Subcutaneous abdominal adipose tissue (tissue), 5 donors: ENCODE results near the gene PARD3.

Source experiments
- H3K27ac ChIP-seq: one replicate; pipeline ENCODE4 v1.7.0; 2013; ENCODE audit warnings: low read depth, mild to moderate bottlenecking, inconsistent platforms, low read length, moderate library complexity
- H3K27me3 ChIP-seq, 5 donors: one replicate each; pipeline ENCODE4 v1.7.0; 2013; ENCODE audit warnings: low read length in 5 of 5, inconsistent platforms in 1 of 5; ENCODE audit not compliant: control insufficient read depth in 5 of 5, insufficient read depth in 4 of 5
- H3K36me3 ChIP-seq, 5 donors: one replicate each; pipeline ENCODE4 v1.7.0; 2013; ENCODE audit warnings: low read length in 5 of 5; ENCODE audit not compliant: control insufficient read depth in 5 of 5, insufficient read depth in 5 of 5
- H3K4me1 ChIP-seq, 5 donors: one replicate each; pipeline ENCODE4 v1.7.0; 2013; ENCODE audit warnings: low read length in 5 of 5, mild to moderate bottlenecking in 3 of 5, moderate library complexity in 1 of 5; ENCODE audit not compliant: control insufficient read depth in 5 of 5, insufficient read depth in 5 of 5
- H3K4me3 ChIP-seq, 5 donors: one replicate each; pipeline ENCODE4 v1.7.0; 2013; ENCODE audit warnings: low read length in 5 of 5, low read depth in 1 of 5
- H3K9ac ChIP-seq, 5 donors: one replicate each; pipeline ENCODE4 v1.7.0; 2013; ENCODE audit warnings: low read length in 5 of 5, mild to moderate bottlenecking in 4 of 5, moderate library complexity in 3 of 5
- H3K9me3 ChIP-seq, 5 donors: one replicate each; pipeline ENCODE4 v1.7.0; 2013; ENCODE audit warnings: low read length in 5 of 5; ENCODE audit not compliant: control insufficient read depth in 5 of 5
- donor health status: healthy.
- donor health status: healthy.
- donor health status: healthy.
- donor health status: healthy.
- donor health status: healthy.

Gene PARD3

DNA sequence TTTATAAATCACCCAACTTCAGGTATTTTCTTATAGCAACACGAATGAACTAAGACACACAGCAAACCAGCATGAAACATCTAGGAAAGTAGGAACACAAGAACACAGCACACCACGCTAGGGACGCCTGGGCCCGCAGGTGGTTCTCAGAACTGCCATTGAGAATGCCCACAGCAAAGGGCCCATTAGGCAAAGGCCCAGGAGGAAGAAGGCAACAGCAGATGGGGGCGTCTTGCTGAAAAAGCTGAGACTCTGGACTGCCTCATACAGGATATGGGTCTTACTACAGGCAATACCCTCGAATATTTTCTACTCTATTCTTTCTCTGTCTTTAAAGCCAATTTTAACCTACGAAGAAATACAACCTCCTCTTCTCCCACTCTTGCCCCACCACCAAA is 77.3 kb downstream of the PARD3 start:
- Histone ChIP-seq H3K9ac (no peak overlapping the region), H3K27me3 (no peaks in the 10 kb centered on the region), H3K27ac (no peak overlapping the region), H3K4me3 (no peak overlapping the region), H3K36me3 (no peaks in the 10 kb centered on the region), H3K9me3 (no peaks in the 10 kb centered on the region), H3K4me1 (peaks cover 6 to 19% (median 11%) of the 10 kb centered on the region in 5 donors)

DNA sequence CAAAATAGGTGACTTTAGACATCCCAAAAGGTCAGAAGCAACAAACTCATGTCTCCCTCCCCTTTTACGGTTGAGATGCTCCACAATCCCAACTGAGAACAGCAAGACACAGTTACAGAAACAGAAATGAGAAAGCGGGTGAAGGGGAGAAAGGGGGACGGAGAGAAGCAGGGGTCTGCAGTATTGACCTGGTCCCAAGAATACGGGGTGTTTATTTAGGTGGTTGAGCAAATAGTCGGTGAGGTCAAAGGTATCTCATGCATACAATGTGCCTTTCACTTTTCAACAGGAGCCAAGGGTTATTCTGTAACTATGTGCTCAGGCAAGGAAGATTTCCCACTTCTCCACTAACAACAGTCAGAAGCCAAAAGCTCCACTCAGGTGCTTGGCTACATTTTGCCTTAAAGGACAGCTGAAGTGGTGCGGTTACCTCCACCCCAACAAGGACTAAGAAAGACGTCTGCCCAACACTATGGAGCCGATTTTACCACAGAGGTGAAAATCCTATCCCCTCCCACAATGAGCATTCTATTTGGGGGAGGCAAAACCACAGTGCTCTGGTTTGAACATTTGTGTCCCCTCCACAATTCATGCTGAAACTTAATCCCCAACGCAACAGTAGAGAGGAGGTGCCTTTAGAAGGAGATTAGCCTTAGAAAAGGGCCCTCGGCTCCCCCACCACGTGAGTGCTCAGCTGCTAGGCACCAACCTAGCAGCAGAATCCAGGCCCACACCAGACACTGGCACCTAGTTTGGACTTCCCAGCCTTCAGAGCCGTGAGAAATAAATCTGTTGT is 77.9 kb downstream of the PARD3 start:
- H3K4me1 ChIP-seq, result peaks cover 6 to 19% (median 11%) of the 10 kb centered on the region in 5 donors
- no peak overlapping the region for H3K4me3 ChIP-seq
- H3K27ac ChIP-seq, result no peak overlapping the region

DNA sequence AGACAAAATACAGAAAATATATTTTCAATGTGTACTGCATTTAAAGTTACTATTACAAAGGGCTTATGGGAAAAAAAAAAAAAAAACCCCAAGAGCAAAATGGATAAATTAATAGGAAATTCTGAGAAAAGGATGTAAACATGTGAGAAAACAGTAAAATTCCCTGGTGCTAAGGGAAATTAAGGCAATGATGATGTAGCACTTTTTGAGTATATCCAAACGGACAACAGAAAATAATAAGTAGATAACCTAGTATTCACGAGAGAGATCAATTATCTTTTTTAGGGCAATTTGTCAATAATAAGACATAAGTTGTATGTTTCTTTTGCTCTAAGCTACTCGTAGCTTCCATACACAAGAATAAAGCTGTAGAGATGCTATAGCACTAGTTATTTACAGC is 80.2 kb downstream of the PARD3 start:
- H3K27ac ChIP-seq, result no peak overlapping the region
- no peaks in the 10 kb centered on the region for H3K27me3 ChIP-seq
- peaks cover 3 to 19% (median 7%) of the 10 kb centered on the region in 5 donors for H3K4me1 ChIP-seq
- no peak overlapping the region for H3K9ac ChIP-seq
- H3K36me3 ChIP-seq, result no peaks in the 10 kb centered on the region
- H3K4me3 ChIP-seq, result no peak overlapping the region
- no peaks in the 10 kb centered on the region for H3K9me3 ChIP-seq

More for the DNA sequence above, 77.9 kb downstream of the PARD3 start:
- H3K27me3 ChIP-seq, result no peaks in the 10 kb centered on the region
- H3K36me3 ChIP-seq, result no peaks in the 10 kb centered on the region
- H3K9ac ChIP-seq, result no peak overlapping the region
- no peaks in the 10 kb centered on the region for H3K9me3 ChIP-seq

DNA sequence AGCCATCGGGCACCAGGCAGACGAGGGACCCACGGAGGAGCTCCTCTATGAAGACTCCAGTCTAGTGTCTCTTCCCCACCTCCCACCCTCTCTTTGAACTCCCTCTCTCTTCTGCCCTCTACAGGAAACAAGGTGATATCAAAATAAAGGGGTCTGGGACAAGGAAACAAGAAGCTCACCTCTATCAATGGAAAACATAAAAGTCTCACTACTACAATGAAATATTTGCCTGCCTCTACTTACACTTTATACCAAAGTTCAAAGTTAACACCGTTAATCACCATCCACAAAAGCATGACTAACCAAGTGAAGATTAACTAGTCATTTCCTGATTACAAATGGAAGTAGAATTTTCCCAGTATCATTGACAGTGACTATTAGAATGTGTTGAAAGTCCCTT is 82.2 kb downstream of the PARD3 start:
- Histone ChIP-seq H3K9ac (no peak overlapping the region), H3K9me3 (no peaks in the 10 kb centered on the region), H3K36me3 (no peaks in the 10 kb centered on the region), H3K4me1 (peaks cover 0 to 13% (median 0%) of the 10 kb centered on the region in 5 donors), H3K27ac (no peak overlapping the region), H3K4me3 (no peak overlapping the region), H3K27me3 (no peaks in the 10 kb centered on the region)

DNA sequence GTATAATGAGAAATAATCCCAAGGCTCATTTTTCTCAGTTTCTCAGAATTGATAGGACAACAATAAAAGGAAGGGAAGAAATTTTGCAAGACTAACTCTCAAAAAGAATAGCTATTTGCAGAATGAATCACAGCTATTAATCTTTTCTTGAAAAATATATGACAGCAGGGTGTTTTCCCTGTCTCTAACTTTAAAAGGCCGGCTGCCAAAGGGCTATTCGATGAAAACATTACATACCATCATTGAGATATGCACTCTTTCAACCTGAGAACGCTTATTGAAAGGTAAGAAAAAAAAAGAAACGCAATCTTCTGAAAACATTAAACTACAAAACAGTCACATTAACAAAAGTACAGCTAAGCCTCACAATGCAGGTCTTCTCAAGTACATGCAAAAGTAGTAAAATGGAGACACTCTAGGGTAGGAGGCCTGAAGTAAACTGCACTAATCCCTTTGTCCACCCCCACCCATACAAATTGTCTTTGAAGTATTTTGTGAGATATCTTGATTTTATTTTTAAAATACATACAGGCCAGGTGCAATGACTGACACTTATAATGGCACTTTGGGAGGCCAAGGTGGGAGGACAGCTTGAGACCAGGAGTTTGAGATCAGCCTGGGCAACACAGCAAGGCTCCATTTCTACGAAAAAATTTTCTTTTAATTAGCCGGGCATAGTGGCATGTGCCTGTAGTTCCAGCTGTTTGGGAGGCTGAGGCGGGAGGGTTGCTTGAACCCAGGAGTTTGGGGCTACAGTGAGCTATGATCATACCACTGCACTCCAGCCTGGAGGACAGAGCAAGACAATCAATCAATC is 83.0 kb downstream of the PARD3 start:
- Histone ChIP-seq H3K9me3 (no peaks in the 10 kb centered on the region), H3K9ac (no peak overlapping the region), H3K4me3 (no peak overlapping the region), H3K36me3 (no peaks in the 10 kb centered on the region), H3K27ac (no peak overlapping the region), H3K4me1 (peaks cover 0 to 20% (median 0%) of the 10 kb centered on the region in 5 donors), H3K27me3 (no peaks in the 10 kb centered on the region)

DNA sequence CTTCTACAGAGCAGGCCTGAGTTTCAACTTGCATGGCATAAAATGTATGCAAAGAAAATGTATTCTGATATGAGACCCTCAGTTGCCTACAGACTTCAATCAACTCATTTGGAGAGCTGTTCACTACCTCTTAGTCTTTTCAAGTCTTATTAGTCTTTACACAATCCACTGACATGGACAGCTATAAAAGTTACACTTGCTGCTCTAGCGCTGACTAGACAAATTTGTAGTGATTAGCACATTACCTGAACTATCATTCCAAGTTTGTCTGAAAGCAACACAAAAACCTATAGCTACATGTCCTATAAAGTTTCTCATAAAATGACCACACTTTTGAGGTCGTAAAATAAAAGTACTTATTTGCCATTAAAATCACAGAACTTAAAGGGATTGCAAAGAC is 83.9 kb downstream of the PARD3 start:
- no peak overlapping the region for H3K9ac ChIP-seq
- H3K4me3 ChIP-seq, result no peak overlapping the region
- no peak overlapping the region for H3K27ac ChIP-seq
- no peaks in the 10 kb centered on the region for H3K9me3 ChIP-seq
- no peaks in the 10 kb centered on the region for H3K27me3 ChIP-seq
- no peaks in the 10 kb centered on the region for H3K36me3 ChIP-seq
- H3K4me1 ChIP-seq, result peaks cover 0 to 20% (median 0%) of the 10 kb centered on the region in 5 donors

DNA sequence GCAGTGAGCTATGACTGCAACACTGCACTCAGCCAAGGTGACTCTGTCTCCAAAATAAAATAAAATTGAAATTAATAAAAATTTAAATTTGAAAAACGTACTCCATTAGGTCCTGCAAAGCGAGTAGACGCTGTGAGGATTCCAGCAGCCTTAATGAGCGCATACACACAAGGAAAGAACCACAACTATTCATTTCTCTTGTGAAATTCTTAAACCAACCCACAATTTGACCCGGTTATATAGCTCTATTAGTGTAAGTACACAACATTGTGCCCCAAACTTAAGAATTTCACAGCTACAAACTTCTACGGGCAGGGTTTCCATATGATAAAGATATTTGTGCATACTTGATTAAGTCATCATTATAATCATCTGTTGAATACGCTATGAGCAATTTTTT is 84.4 kb downstream of the PARD3 start:
- no peak overlapping the region for H3K27ac ChIP-seq
- no peak overlapping the region for H3K4me3 ChIP-seq
- no peaks in the 10 kb centered on the region for H3K27me3 ChIP-seq

DNA sequence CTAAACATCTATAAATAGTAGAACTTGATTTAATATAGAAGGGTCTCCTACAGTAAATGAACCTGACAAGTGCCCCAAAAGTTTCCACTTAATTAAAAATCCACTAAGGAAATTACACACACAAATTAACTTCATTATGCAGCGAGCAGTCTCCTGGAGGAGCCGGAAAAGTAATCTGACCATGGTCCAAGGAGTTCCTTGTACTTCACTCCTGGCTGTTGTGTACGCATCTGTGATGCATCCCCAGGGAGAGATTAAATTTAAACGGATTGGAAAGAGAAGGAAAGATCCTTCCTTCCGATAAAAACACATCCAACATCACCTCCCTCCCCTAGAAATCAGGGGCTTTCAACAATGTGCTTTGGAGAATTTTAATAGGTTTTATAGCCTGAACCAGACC is 85.5 kb downstream of the PARD3 start:
- Histone ChIP-seq H3K9me3 (no peaks in the 10 kb centered on the region), H3K27ac (no peak overlapping the region), H3K27me3 (no peaks in the 10 kb centered on the region), H3K9ac (no peak overlapping the region), H3K36me3 (no peaks in the 10 kb centered on the region), H3K4me3 (no peak overlapping the region), H3K4me1 (peaks cover 0 to 14% (median 0%) of the 10 kb centered on the region in 5 donors)

More for the DNA sequence above, 84.4 kb downstream of the PARD3 start:
- Histone ChIP-seq H3K9ac (no peak overlapping the region), H3K36me3 (no peaks in the 10 kb centered on the region), H3K9me3 (no peaks in the 10 kb centered on the region), H3K4me1 (peaks cover 0 to 20% (median 0%) of the 10 kb centered on the region in 5 donors)

DNA sequence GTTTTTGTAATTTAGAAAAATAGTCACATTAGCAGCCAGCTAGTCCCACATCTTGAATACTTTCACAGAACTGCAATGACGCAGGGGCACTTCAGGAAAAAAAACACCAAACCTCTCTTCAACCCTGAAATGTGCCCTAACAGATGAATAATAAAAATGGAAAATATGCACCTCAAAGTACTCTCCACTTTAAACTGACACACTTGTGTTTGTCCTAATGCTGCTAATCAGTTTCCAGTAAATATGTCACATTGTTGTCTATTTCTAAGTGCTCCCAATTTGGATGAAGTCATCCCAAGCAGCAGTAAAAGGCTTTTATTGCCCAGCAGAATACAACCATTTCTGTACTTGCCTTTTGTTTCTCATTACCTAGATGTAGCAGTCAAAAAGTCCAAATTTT is 86.7 kb downstream of the PARD3 start:
- no peak overlapping the region for H3K4me3 ChIP-seq
- peaks cover 0 to 18% (median 3%) of the 10 kb centered on the region in 5 donors for H3K4me1 ChIP-seq
- H3K27ac ChIP-seq, result no peak overlapping the region
- H3K9ac ChIP-seq, result no peak overlapping the region
- no peaks in the 10 kb centered on the region for H3K27me3 ChIP-seq
- no peaks in the 10 kb centered on the region for H3K36me3 ChIP-seq
- no peaks in the 10 kb centered on the region for H3K9me3 ChIP-seq

DNA sequence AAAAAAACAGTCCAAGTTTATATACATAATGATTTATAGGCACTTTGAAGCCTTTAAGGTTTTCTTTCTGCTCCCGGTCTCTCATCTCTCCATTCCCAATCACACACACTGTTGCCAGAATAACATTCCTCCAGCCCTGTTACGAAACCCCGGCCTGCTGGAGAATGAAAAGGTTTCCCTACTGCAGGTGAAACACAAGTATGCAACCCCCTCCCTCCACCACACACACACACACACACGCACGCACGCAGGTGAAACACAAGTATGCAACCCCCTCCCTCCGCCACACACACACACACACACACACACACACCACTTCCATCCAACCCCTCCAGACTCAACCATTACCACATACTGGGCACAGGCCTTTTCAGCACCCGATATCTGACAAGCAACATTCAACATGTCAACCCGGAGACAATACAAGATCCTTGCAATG is 87.5 kb downstream of the PARD3 start:
- no peaks in the 10 kb centered on the region for H3K36me3 ChIP-seq

More for the DNA sequence above, 87.5 kb downstream of the PARD3 start:
- peaks cover 0 to 18% (median 3%) of the 10 kb centered on the region in 5 donors for H3K4me1 ChIP-seq
- H3K9me3 ChIP-seq, result no peaks in the 10 kb centered on the region
- H3K27ac ChIP-seq, result no peak overlapping the region
- H3K27me3 ChIP-seq, result no peaks in the 10 kb centered on the region
- no peak overlapping the region for H3K9ac ChIP-seq
- H3K4me3 ChIP-seq, result no peak overlapping the region
